Transverse colon (tissue), 4 donors: ENCODE measurements around the gene GRIN2A. TPM values are rescaled to one million over a fixed set of nuclear protein-coding genes. Genes with fewer than 3 reads are reported as not detected.

ENCODE experiments used
- DNase-seq: peaks from one replicate; pipeline ENCODE4 v3.0.0-alpha.2; 2019
- H3K27ac ChIP-seq, 4 donors: fragments of 200-600 bp; sonication (generic); 2 replicates each; pipeline ENCODE4 v1.5.1; 2016 to 2018; ENCODE audit warnings: inconsistent platforms in 4 of 4
- H3K27me3 ChIP-seq: fragments of 200-600 bp; sonication (generic); 2 replicates; pipeline ENCODE4 v1.5.1; 2017; ENCODE audit warnings: inconsistent platforms
- H3K36me3 ChIP-seq, 4 donors: fragments of 200-600 bp; sonication (generic); 2 replicates each; pipeline ENCODE4 v1.5.1; 2017 to 2019; ENCODE audit warnings: inconsistent platforms in 4 of 4
- H3K4me1 ChIP-seq, 4 donors: fragments of 200-600 bp; sonication (generic); 2 replicates each; pipeline ENCODE4 v1.5.1; 2017 to 2020; ENCODE audit warnings: inconsistent platforms in 4 of 4
- H3K4me3 ChIP-seq, 4 donors: fragments of 200-600 bp; sonication (generic); 1 replicate in 1 of 4; 2 replicates in 3 of 4; pipeline versions ENCODE4 v1.5.1 to v1.6.1; 2017 to 2019; ENCODE audit warnings: inconsistent platforms in 4 of 4
- H3K9me3 ChIP-seq, 2 donors: fragments of 200-600 bp; sonication (generic); 2 replicates each; pipeline ENCODE4 v1.5.1; 2017 to 2019; ENCODE audit warnings: inconsistent platforms in 2 of 2
- EP300 ChIP-seq: sonication (generic); formaldehyde crosslinking; IDR thresholded peaks from one replicate; pipeline ENCODE4 v1.6.1; 2017; ENCODE audit warnings: antibody characterized with exemption, low read depth
- POLR2A ChIP-seq: fragments of 450-650 bp; IDR thresholded peaks from one replicate; pipeline ENCODE4 v1.6.1; 2016; ENCODE audit warnings: antibody characterized with exemption, mild to moderate bottlenecking, moderate library complexity
- POLR2AphosphoS5 ChIP-seq, 3 donors: sonication (generic); formaldehyde crosslinking; IDR thresholded peaks; one replicate each; pipeline ENCODE4 v1.6.1; 2016; ENCODE audit warnings: antibody characterized with exemption in 3 of 3
- WGBS, 2 donors: methylation state at CpG; one replicate each; pipeline ENCODE4 v1.1.5; 2018; ENCODE audit warnings: low coverage in 1 of 2; 5-methylcytosine and 5-hydroxymethylcytosine counted together
- in situ Hi-C, 4 donors: fragments of 200-750 bp; cut with MboI; loops; one replicate each; pipeline versions ENCODE4 v1.15.0 to v1.15.1; 2017; ENCODE audit warnings: low sequenced_read_pairs in 3 of 4, low pct_ligation_motif_present in 1 of 4, low pct_unique_long_range_greater_than_20kb in 1 of 4
- intact Hi-C: fragments of 100-400 bp; cut with DNase I; formaldehyde crosslinking; loops from one replicate; pipeline ENCODE4 v1.15.1; 2023; ENCODE audit warnings: low total_unique reads
- total RNA-seq, 4 donors: library from RNA; depleted of rRNA; stranded (reverse); fragments of >200 nt; gene quantifications; one replicate each; pipeline ENCODE4 v1.1.0, GENCODE V29; 2016
- TF ChIP-seq, protein P1 (sequence below), 5 experiments: fragments of 200-600 bp in 3 of 5; fragments of 450-650 bp in 2 of 5; sonication (generic) in 3 of 5; IDR thresholded peaks; 1 replicate in 2 of 5; 2 replicates in 3 of 5; pipeline ENCODE4 v1.5.1; 2016 to 2017; ENCODE audit warnings: antibody characterized with exemption in 5 of 5, inconsistent platforms in 3 of 5, mild to moderate bottlenecking in 2 of 5, moderate library complexity in 1 of 5

GRIN2A gene
- total RNA-seq, 4 donors from 2014 or later = 0.14 to 0.37 (median 0.18) TPM

GRCh38 chr16:9763505-9763904 lies 418.7 kb downstream of the GRIN2A start:
- H3K4me1 ChIP-seq = no peaks in the 10 kb centered on the region
- intact Hi-C loops (loop anchor here (1.0 kb wide), 1 partner anchor 47 kb away; no protein-coding TSS in a partner anchor), in situ Hi-C loops (no loop called here)
- WGBS, 2 donors = 85 to 92% methylated on average over 5 to 11 of the region's 11 CpGs
- H3K27me3 ChIP-seq = no peaks in the 10 kb centered on the region
- H3K36me3 ChIP-seq = no peaks in the 10 kb centered on the region
- TF ChIP-seq POLR2A = no peak
- no peak for TF ChIP-seq POLR2AphosphoS5 (IDR thresholded peaks at IDR 0.05)
- TF ChIP-seq, protein P1, sequence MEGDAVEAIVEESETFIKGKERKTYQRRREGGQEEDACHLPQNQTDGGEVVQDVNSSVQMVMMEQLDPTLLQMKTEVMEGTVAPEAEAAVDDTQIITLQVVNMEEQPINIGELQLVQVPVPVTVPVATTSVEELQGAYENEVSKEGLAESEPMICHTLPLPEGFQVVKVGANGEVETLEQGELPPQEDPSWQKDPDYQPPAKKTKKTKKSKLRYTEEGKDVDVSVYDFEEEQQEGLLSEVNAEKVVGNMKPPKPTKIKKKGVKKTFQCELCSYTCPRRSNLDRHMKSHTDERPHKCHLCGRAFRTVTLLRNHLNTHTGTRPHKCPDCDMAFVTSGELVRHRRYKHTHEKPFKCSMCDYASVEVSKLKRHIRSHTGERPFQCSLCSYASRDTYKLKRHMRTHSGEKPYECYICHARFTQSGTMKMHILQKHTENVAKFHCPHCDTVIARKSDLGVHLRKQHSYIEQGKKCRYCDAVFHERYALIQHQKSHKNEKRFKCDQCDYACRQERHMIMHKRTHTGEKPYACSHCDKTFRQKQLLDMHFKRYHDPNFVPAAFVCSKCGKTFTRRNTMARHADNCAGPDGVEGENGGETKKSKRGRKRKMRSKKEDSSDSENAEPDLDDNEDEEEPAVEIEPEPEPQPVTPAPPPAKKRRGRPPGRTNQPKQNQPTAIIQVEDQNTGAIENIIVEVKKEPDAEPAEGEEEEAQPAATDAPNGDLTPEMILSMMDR (IDR thresholded peaks at IDR 0.05) = no peak
- no peak for TF ChIP-seq EP300
- no peak for DNase-seq
- no peak overlapping the region for H3K27ac ChIP-seq
- no peak overlapping the region for H3K4me3 ChIP-seq
- no peaks in the 10 kb centered on the region for H3K9me3 ChIP-seq

- H3K27ac ChIP-seq = no peak overlapping the region
- H3K4me3 ChIP-seq = no peak overlapping the region
- TF ChIP-seq POLR2AphosphoS5 (IDR thresholded peaks at IDR 0.05) (no peak), EP300 (no peak), POLR2A (no peak)
- TF ChIP-seq, protein P1 (IDR thresholded peaks at IDR 0.05) = no peak
- intact Hi-C loops (no loop called here), in situ Hi-C loops (no loop called here)
- no peak for DNase-seq
- 84 to 100% methylated on average over 1 to 6 of the region's 6 CpGs for WGBS, 2 donors
- H3K36me3 ChIP-seq = no peaks in the 10 kb centered on the region
- no peaks in the 10 kb centered on the region for H3K4me1 ChIP-seq
- H3K9me3 ChIP-seq = no peaks in the 10 kb centered on the region
- no peaks in the 10 kb centered on the region for H3K27me3 ChIP-seq
Measured at GRCh38 chr16:9761870-9762269, 420.4 kb downstream of the GRIN2A start.

- in situ Hi-C loops (no loop called here), intact Hi-C loops (loop anchor here (5.0 kb wide), 1 partner anchor 975 kb away; no protein-coding TSS in a partner anchor)
- Histone ChIP-seq H3K27me3 (no peaks in the 10 kb centered on the region), H3K36me3 (no peaks in the 10 kb centered on the region), H3K4me1 (no peaks in the 10 kb centered on the region), H3K27ac (no peak overlapping the region), H3K4me3 (no peak overlapping the region), H3K9me3 (no peaks in the 10 kb centered on the region)
- WGBS, 2 donors = 77 to 84% methylated on average over 4 of the region's 4 CpGs
- DNase-seq = no peak
- TF ChIP-seq POLR2A (no peak), POLR2AphosphoS5 (IDR thresholded peaks at IDR 0.05) (no peak), EP300 (no peak)
- TF ChIP-seq, protein P1 (IDR thresholded peaks at IDR 0.05) = no peak
Measured at GRCh38 chr16:9757687-9758086, 424.5 kb downstream of the GRIN2A start.

DNA sequence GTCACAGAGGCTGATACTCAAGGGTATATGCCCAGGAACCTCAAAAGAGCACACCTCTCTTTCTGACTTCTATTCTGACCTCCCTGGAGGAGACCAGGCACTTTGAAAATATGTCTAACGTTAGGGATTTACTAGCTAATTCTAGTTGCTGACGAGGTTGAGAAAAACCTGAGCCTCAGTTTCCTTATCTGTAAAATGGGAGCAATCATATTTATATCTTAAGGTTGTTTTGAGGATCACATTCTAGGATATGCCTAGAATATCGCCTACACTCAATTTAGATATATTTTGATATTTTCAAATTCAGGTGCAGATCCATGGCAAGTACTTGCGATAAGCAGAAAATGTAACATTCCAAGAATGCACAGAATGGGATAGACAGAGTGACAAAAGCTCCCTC lies 425.8 kb downstream of the GRIN2A start:
- no peaks in the 10 kb centered on the region for H3K27me3 ChIP-seq
- WGBS, 2 donors = 87 to 91% methylated on average over 4 of the region's 4 CpGs
- no peak for DNase-seq
- in situ Hi-C loops = no loop called here
- TF ChIP-seq POLR2A = no peak
- TF ChIP-seq, protein P1 (IDR thresholded peaks at IDR 0.05) = no peak
- no peak for TF ChIP-seq EP300
- TF ChIP-seq POLR2AphosphoS5 (IDR thresholded peaks at IDR 0.05) = no peak
- no peak overlapping the region for H3K4me3 ChIP-seq
- H3K27ac ChIP-seq = no peak overlapping the region
- H3K36me3 ChIP-seq = no peaks in the 10 kb centered on the region
- no peaks in the 10 kb centered on the region for H3K4me1 ChIP-seq
- intact Hi-C loops = loop anchor here (5.0 kb wide), 1 partner anchor 976 kb away; no protein-coding TSS in a partner anchor
- no peaks in the 10 kb centered on the region for H3K9me3 ChIP-seq
